Naive thymus-derived CD4-positive, alpha-beta T cell (primary cell): Measurements from ENCODE around the gene ZC3HAV1. TPM values are rescaled to one million over a fixed set of nuclear protein-coding genes. Genes with fewer than 3 reads are reported as not detected.
A peak's percentile ranks its signal among the peaks of the same experiment; 100 is the strongest.
"Not testable (repeated sequence)": the region's sequence is repeated elsewhere in the genome, so short reads cannot be mapped to it uniquely, and the experiment has no call there.

ENCODE experiments used
- ATAC-seq: fragments of 150-1000 bp; cut with Tn5 transposase; 2 replicates; pipeline ENCODE4 v1.10.0; 2021; ENCODE audit warnings: mild to moderate bottlenecking, moderate library complexity
- CTCF ChIA-PET: fragments of 350-600 bp; sonication (Branson Sonifier 250); formaldehyde crosslinking; loops from one replicate; lab custom pipeline; 2021; ENCODE audit warnings: antibody characterized with exemption; lab: Charles Lee
- POLR2A ChIA-PET: fragments of 350-600 bp; sonication (Branson Sonifier 250); formaldehyde crosslinking; loops from one replicate; lab custom pipeline; 2021; ENCODE audit warnings: antibody characterized with exemption, inconsistent platforms; lab: Charles Lee
- DNase-seq, 9 donors: peaks; one replicate each; pipeline versions ENCODE4 v3.0.0 to v3.0.0-alpha.2; 2020 to 2022; ENCODE audit warnings: mixed read lengths in 1 of 9
- H3K27ac ChIP-seq: one replicate; pipeline ENCODE4 v1.7.0; 2013; ENCODE audit warnings: mild to moderate bottlenecking, low read depth, low read length, moderate library complexity
- H3K27me3 ChIP-seq, 2 donors: one replicate each; pipeline ENCODE4 v1.7.0; 2013; ENCODE audit warnings: low read length in 2 of 2, mild to moderate bottlenecking in 2 of 2, moderate library complexity in 2 of 2; ENCODE audit not compliant: control insufficient read depth in 2 of 2, insufficient read depth in 2 of 2
- H3K36me3 ChIP-seq, 3 experiments: 1 replicate in 2 of 3; 2 replicates in 1 of 3; pipeline ENCODE4 v1.7.0; 2013; ENCODE audit warnings: low read length in 3 of 3, mild to moderate bottlenecking in 3 of 3, moderate library complexity in 1 of 3; ENCODE audit not compliant: insufficient read depth in 3 of 3, control insufficient read depth in 2 of 3
- H3K4me1 ChIP-seq, 2 donors: one replicate each; pipeline ENCODE4 v1.7.0; 2013; ENCODE audit warnings: low read length in 2 of 2, mild to moderate bottlenecking in 2 of 2, moderate library complexity in 1 of 2; ENCODE audit not compliant: control insufficient read depth in 2 of 2, insufficient read depth in 2 of 2
- H3K4me3 ChIP-seq: 2 replicates; pipeline ENCODE4 v1.7.0; 2013; ENCODE audit warnings: mild to moderate bottlenecking, low read length
- H3K9me3 ChIP-seq, 3 experiments: 1 replicate in 2 of 3; 2 replicates in 1 of 3; pipeline ENCODE4 v1.7.0; 2013; ENCODE audit warnings: low read length in 3 of 3; ENCODE audit not compliant: control insufficient read depth in 2 of 3
- H3K27ac Mint-ChIP-seq, 9 donors: one replicate each; pipeline ENCODE4 v1.8.0; 2020 to 2022; ENCODE audit warnings: mixed read lengths in 9 of 9, mild to moderate bottlenecking in 8 of 9, moderate library complexity in 5 of 9, inconsistent platforms in 2 of 9
- H3K27me3 Mint-ChIP-seq, 5 donors: one replicate each; pipeline ENCODE4 v1.8.0; 2021 to 2022; ENCODE audit warnings: mixed read lengths in 5 of 5, mild to moderate bottlenecking in 1 of 5
- H3K36me3 Mint-ChIP-seq, 5 donors: one replicate each; pipeline ENCODE4 v1.8.0; 2020 to 2022; ENCODE audit warnings: mixed read lengths in 5 of 5, mild to moderate bottlenecking in 3 of 5, inconsistent platforms in 1 of 5
- H3K4me1 Mint-ChIP-seq, 7 donors: one replicate each; pipeline ENCODE4 v1.8.0; 2020 to 2022; ENCODE audit warnings: mixed read lengths in 7 of 7, mild to moderate bottlenecking in 3 of 7, inconsistent platforms in 1 of 7
- H3K4me3 Mint-ChIP-seq, 10 donors: one replicate each; pipeline ENCODE4 v1.8.0; 2020 to 2022; ENCODE audit warnings: mild to moderate bottlenecking in 10 of 10, mixed read lengths in 10 of 10, moderate library complexity in 6 of 10, inconsistent platforms in 2 of 10
- H3K9me3 Mint-ChIP-seq, 11 donors: one replicate each; pipeline ENCODE4 v1.8.0; 2020 to 2022; ENCODE audit warnings: mixed read lengths in 11 of 11, mild to moderate bottlenecking in 4 of 11, inconsistent platforms in 1 of 11, moderate library complexity in 1 of 11
- intact Hi-C, 2 donors: fragments of 100-400 bp; cut with micrococcal nuclease; formaldehyde crosslinking; loops; one replicate each; pipeline ENCODE4 v1.15.1; 2023
- polyA plus RNA-seq, 2 donors: library from polyadenylated mRNA; unstranded; fragments of 300-500 nt; fragmentation: Illumina TruSeq; gene quantifications; one replicate each; pipeline ENCODE4 v1.2.3, GENCODE V29; 2021
- total RNA-seq, 6 experiments: library from RNA in 5 of 6; stranded (reverse) in 5 of 6; gene quantifications; 1 replicate in 5 of 6; 2 replicates in 1 of 6; pipeline ENCODE4 v1.2.3 and lab custom pipeline; 2021 to 2026

Gene ZC3HAV1
- total and polyA plus RNA-seq, 7 experiments from 2014 or later: 129 to 249 (median 157) TPM

DNA sequence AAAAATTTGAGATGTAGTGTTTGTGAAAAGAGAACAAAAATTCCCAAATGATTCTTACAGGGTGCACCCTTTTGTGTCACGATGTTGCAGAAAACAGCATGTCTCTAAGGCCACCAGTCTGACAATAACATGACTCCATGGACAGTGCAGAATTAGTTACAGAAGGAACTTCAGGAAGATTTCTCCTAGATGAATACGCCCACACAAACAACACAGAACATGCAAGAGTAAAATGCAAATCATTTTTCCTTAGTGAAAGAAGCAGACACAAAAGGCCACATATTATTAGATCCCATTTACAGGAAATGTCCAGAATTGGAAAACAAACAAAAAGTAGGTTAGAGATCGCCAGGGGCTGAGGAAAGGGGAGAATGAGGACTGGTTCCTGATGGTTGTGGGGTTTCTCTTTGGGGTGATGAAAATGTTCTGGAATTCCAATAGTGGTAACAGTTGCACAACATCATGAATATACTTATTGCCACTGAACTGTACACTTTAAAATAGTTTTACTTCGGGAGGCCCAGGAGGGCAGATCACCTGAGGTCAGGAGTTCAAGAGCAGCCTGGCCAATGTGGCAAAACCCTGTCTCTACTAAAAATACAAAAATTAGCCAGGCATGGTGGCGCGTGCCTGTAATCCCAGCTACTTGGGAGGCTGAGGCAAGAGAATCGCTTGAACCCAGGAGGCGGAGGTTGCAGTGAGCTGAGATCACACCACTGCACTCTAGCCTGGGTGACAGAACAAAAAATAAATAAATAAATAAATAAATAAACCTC, 10.2 kb downstream of the ZC3HAV1 start:
- peaks cover 38 to 47% of the 10 kb centered on the region in 2 donors for H3K4me1 ChIP-seq
- H3K9me3 Mint-ChIP-seq: peaks cover 0 to 4% (median 0%) of the 10 kb centered on the region in 11 donors
- DNase-seq: no peak
- peak overlapping the region; percentile 53 for H3K27ac ChIP-seq
- POLR2A ChIA-PET: interaction anchor here (0.7 to 1.8 kb wide), 10 partner anchors 8 to 258 kb away, joined by 3 to 10 read pairs (median 4); partner anchors contain the start of gene ZC3HAV1
- H3K27ac Mint-ChIP-seq: peak overlapping the region; percentile 72 to 96 (median 90)
- no peak for ATAC-seq
- peaks cover 0 to 5% (median 0%) of the 10 kb centered on the region in 5 donors for H3K27me3 Mint-ChIP-seq
- H3K27me3 ChIP-seq: no peaks in the 10 kb centered on the region
- H3K4me1 Mint-ChIP-seq: peaks cover 39 to 90% (median 78%) of the 10 kb centered on the region in 7 donors
- H3K36me3 Mint-ChIP-seq: peaks cover 0 to 65% (median 42%) of the 10 kb centered on the region in 5 donors
- H3K4me3 Mint-ChIP-seq: peak overlapping the region; percentile 71 to 100 (median 86)
- intact Hi-C loops: loop anchor here (10.0 kb wide), 2 partner anchors 345 to 1095 kb away; partner anchors contain the start of gene CREB3L2 (in 1 of the 2)
- peaks cover 0 to 6% (median 5%) of the 10 kb centered on the region in 3 experiments for H3K36me3 ChIP-seq
- CTCF ChIA-PET: interaction anchor here (1.2 to 1.6 kb wide), 3 partner anchors 13 to 25 kb away, joined by 5 read pairs; no protein-coding TSS in a partner anchor
- H3K9me3 ChIP-seq: no peaks in the 10 kb centered on the region
- peak overlapping the region; percentile 19 for H3K4me3 ChIP-seq

DNA sequence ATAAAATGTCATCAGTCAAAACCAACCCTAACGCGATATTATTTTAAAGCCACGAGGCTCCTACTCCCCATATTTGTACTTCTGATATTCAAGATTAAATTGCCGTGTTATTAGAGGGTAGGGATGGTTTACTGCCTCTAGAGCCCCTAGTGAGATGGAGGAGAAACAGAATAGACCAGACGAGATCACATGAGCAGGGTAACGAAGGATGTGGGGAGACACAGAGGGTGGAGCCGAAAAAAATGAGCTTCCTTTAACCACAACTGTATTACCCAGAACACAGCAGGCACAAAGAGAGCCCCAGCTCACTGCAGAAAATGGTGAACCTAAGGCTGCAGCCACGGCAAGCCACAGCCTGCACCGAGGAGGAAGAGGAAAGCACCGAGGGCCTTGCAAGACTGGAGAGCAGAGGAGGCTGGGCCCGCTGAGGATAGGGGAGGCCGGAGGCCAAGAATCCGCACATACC, 14.3 kb downstream of the ZC3HAV1 start:
- CTCF ChIA-PET: interaction anchor here (0.6 to 2.5 kb wide), 13 partner anchors 9 to 52 kb away, joined by 3 to 26 read pairs (median 5); no protein-coding TSS in a partner anchor
- peaks cover 0 to 7% (median 0%) of the 10 kb centered on the region in 11 donors for H3K9me3 Mint-ChIP-seq
- peak overlapping the region; percentile 81 to 98 (median 88) for H3K4me3 Mint-ChIP-seq
- DNase-seq (peak; percentile 45 to 95 (median 93)), ATAC-seq (peak; percentile 96)
- Histone ChIP-seq H3K4me3 (peak overlapping the region; percentile 84), H3K27me3 (no peaks in the 10 kb centered on the region), H3K4me1 (peaks cover 53 to 75% of the 10 kb centered on the region in 2 donors), H3K36me3 (peaks cover 0 to 5% (median 0%) of the 10 kb centered on the region in 3 experiments), H3K9me3 (no peaks in the 10 kb centered on the region), H3K27ac (peak overlapping the region; percentile 75)
- H3K36me3 Mint-ChIP-seq: peaks cover 0 to 67% (median 37%) of the 10 kb centered on the region in 5 donors
- H3K4me1 Mint-ChIP-seq: peaks cover 60 to 100% (median 87%) of the 10 kb centered on the region in 7 donors
- H3K27me3 Mint-ChIP-seq: peaks cover 0 to 3% (median 0%) of the 10 kb centered on the region in 5 donors
- peak overlapping the region; percentile 89 to 97 (median 94) for H3K27ac Mint-ChIP-seq
- POLR2A ChIA-PET: interaction anchor here (0.5 to 5.4 kb wide), 26 partner anchors 8 to 1130 kb away, joined by 3 to 151 read pairs (median 6); partner anchors contain the start of genes LUC7L2 and ZC3HAV1
- intact Hi-C loops: loop anchor here (1.0 to 10.0 kb wide), 12 partner anchors 9 to 1090 kb away; partner anchors contain the start of genes LUC7L2 (in 2 of the 2), ZC3HAV1 (in 2 of the 2), CREB3L2 (in 1 of the 2) and UBN2 (in 1 of the 2)

DNA sequence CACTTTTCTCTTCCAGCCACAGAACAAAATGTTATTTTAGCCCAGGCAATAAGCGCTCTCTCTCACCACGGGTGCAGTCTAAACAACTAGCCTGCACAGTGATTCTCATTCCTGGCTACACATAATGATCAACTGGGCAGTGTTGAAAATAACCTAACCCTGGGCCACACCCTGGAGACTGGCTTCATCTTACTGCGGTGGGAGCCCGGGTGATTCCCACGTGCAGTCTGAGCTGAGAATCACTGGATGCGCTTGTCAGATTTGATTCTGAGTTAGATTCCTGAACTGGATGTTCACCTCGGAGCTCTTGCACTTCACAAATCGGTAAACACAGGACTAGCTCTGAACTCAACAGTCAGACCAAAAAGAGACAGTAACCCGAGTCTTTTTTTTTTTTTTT, 14.9 kb downstream of the ZC3HAV1 start:
- H3K9me3 ChIP-seq: no peaks in the 10 kb centered on the region
- no peaks in the 10 kb centered on the region for H3K27me3 ChIP-seq
- CTCF ChIA-PET: interaction anchor here (1.0 to 2.5 kb wide), 12 partner anchors 8 to 78 kb away, joined by 3 to 26 read pairs (median 6); no protein-coding TSS in a partner anchor
- peak overlapping the region; percentile 89 to 97 (median 94) for H3K27ac Mint-ChIP-seq
- intact Hi-C loops: loop anchor here (1.0 to 10.0 kb wide), 6 partner anchors 9 to 1090 kb away; partner anchors contain the start of gene CREB3L2 (in 1 of the 2)
- peak overlapping the region; percentile 81 to 98 (median 88) for H3K4me3 Mint-ChIP-seq
- H3K4me3 ChIP-seq: peak overlapping the region; percentile 84
- H3K4me1 Mint-ChIP-seq: peaks cover 61 to 98% (median 84%) of the 10 kb centered on the region in 7 donors
- H3K36me3 ChIP-seq: peaks cover 0 to 5% (median under 1%) of the 10 kb centered on the region in 3 experiments
- H3K27ac ChIP-seq: peak overlapping the region; percentile 75
- peaks cover 0 to 7% (median 0%) of the 10 kb centered on the region in 11 donors for H3K9me3 Mint-ChIP-seq
- peaks cover 0 to 65% (median 37%) of the 10 kb centered on the region in 5 donors for H3K36me3 Mint-ChIP-seq
- peaks cover 0 to 3% (median 0%) of the 10 kb centered on the region in 5 donors for H3K27me3 Mint-ChIP-seq
- DNase-seq (peak in 3 of 9 donors; percentile 38 to 50 (median 43)), ATAC-seq (peak; percentile 0)
- H3K4me1 ChIP-seq: peaks cover 54 to 75% of the 10 kb centered on the region in 2 donors
- POLR2A ChIA-PET: interaction anchor here (0.5 to 5.4 kb wide), 29 partner anchors 9 to 1253 kb away, joined by 3 to 151 read pairs (median 5); partner anchors contain the start of genes LUC7L2 and ZC3HAV1

DNA sequence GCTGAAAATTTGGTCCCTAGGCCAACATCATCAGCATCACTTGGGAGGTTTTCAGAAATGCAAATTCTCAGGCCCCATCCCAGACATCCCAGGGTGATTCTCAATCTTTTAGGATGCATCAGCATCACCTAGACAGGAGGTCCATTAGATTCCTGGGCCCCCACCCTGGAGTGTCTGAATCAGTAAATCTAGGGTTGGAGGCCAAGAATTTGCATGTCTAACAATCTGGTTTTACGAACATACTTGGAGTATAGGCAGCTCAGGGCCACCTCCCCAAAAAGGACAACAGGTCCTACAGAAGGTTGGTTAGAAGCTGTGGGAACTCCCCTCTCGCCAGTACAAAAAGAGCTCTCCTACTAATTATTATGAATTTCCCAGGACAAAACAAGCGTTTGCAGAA, 15.5 kb downstream of the ZC3HAV1 start:
- ChIA-PET CTCF (interaction anchor here (0.6 to 2.5 kb wide), 12 partner anchors 10 to 140 kb away, joined by 3 to 26 read pairs (median 5); no protein-coding TSS in a partner anchor), POLR2A (interaction anchor here (0.5 to 5.4 kb wide), 18 partner anchors 9 to 1609 kb away, joined by 3 to 151 read pairs (median 8); no protein-coding TSS in a partner anchor)
- intact Hi-C loops: loop anchor here (1.0 to 10.0 kb wide), 6 partner anchors 9 to 1089 kb away; partner anchors contain the start of gene CREB3L2 (in 1 of the 2)
- no peaks in the 10 kb centered on the region for H3K27me3 ChIP-seq
- peaks cover 5 to 65% (median 38%) of the 10 kb centered on the region in 5 donors for H3K36me3 Mint-ChIP-seq
- peak overlapping the region; percentile 84 for H3K4me3 ChIP-seq
- peaks cover 4 to 6% (median 5%) of the 10 kb centered on the region in 3 experiments for H3K36me3 ChIP-seq
- H3K27ac Mint-ChIP-seq: peak overlapping the region; percentile 89 to 97 (median 94)
- peaks cover 61 to 98% (median 84%) of the 10 kb centered on the region in 7 donors for H3K4me1 Mint-ChIP-seq
- H3K27ac ChIP-seq: peak overlapping the region; percentile 75
- H3K27me3 Mint-ChIP-seq: peaks cover 0 to 3% (median 0%) of the 10 kb centered on the region in 5 donors
- H3K4me3 Mint-ChIP-seq: peak overlapping the region; percentile 81 to 98 (median 88)
- H3K9me3 Mint-ChIP-seq: peaks cover 0 to 6% (median 0%) of the 10 kb centered on the region in 11 donors
- peaks cover 54 to 70% of the 10 kb centered on the region in 2 donors for H3K4me1 ChIP-seq
- no peak for ATAC-seq
- H3K9me3 ChIP-seq: no peaks in the 10 kb centered on the region
- DNase-seq: no peak

DNA sequence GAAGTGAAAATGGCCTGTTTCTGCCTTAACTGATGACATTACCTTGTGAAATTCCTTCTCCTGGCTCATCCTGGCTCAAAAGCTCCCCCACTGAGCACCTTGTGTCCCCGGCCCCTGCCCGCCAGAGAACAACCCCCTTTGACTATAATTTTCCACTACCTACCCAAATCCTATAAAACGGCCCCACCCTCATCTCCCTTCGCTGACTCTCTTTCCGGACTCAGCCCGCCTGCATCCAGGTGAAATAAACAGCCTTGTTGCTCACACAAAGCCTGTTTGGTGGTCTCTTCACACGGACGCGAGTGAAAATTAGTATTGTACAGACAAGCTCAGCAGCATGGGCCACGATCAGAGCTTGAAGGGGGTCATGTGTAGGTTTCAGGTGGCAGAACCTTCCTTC, 16.0 kb downstream of the ZC3HAV1 start:
- H3K4me3 Mint-ChIP-seq: peak overlapping the region; percentile 81 to 98 (median 88)
- not testable (repeated sequence) for H3K9me3 ChIP-seq, H3K9me3 Mint-ChIP-seq, H3K27me3 ChIP-seq, H3K27me3 Mint-ChIP-seq, H3K36me3 ChIP-seq, ATAC-seq
- peak overlapping the region; percentile 75 for H3K27ac ChIP-seq
- H3K27ac Mint-ChIP-seq: peak overlapping the region; percentile 89 to 97 (median 94)
- peaks cover 57 to 98% (median 82%) of the 10 kb centered on the region in 7 donors for H3K4me1 Mint-ChIP-seq
- H3K4me3 ChIP-seq: peak overlapping the region; percentile 84
- peaks cover 5 to 65% (median 36%) of the 10 kb centered on the region in 5 donors for H3K36me3 Mint-ChIP-seq
- DNase-seq: peak in 2 of 9 donors; percentile 44 to 58
- peaks cover 53 to 67% of the 10 kb centered on the region in 2 donors for H3K4me1 ChIP-seq
- ChIA-PET CTCF (interaction anchor here (0.6 to 2.5 kb wide), 10 partner anchors 10 to 141 kb away, joined by 3 to 21 read pairs (median 5); no protein-coding TSS in a partner anchor), POLR2A (interaction anchor here (0.6 to 5.4 kb wide), 14 partner anchors 8 to 1610 kb away, joined by 3 to 151 read pairs (median 21); no protein-coding TSS in a partner anchor)
- intact Hi-C loops: loop anchor here (10.0 kb wide), 2 partner anchors 339 to 1089 kb away; partner anchors contain the start of gene CREB3L2 (in 1 of the 2)
